Colonic mucosa (tissue), 4 donors: Measurements from ENCODE around the gene SFSWAP. TPM values are rescaled to one million over a fixed set of nuclear protein-coding genes. Genes with fewer than 3 reads are reported as not detected.
"Not testable (repeated sequence)": the region's sequence is repeated elsewhere in the genome, so short reads cannot be mapped to it uniquely, and the experiment has no call there.

Experiments
- DNase-seq: peaks from one replicate; pipeline ENCODE4 v3.0.0-alpha.2; 2020
- H3K27ac ChIP-seq: fragments of 200-600 bp; one replicate; pipeline ENCODE4 v1.8.0; 2021
- H3K27me3 ChIP-seq: fragments of 200-600 bp; one replicate; pipeline ENCODE4 v1.8.0; 2021
- H3K36me3 ChIP-seq: fragments of 200-600 bp; one replicate; pipeline ENCODE4 v1.8.0; 2021
- H3K4me1 ChIP-seq: fragments of 200-600 bp; one replicate; pipeline ENCODE4 v1.8.0; 2021; ENCODE audit warnings: mild to moderate bottlenecking
- H3K4me3 ChIP-seq: fragments of 200-600 bp; one replicate; pipeline ENCODE4 v1.8.0; 2021
- H3K9ac ChIP-seq, 2 donors: one replicate each; pipeline ENCODE4 v1.7.0; 2013; ENCODE audit warnings: control low read depth in 2 of 2, low read depth in 2 of 2, low read length in 2 of 2
- H3K9me3 ChIP-seq: fragments of 200-600 bp; one replicate; pipeline ENCODE4 v1.8.0; 2021
- intact Hi-C: fragments of 100-400 bp; cut with DNase I; formaldehyde crosslinking; loops from one replicate; pipeline ENCODE4 v1.14.1; 2022
- total RNA-seq, 2 donors: library from RNA; stranded (reverse); fragmentation: NEBNext Ultra II Directional in 1 of 2; extraction: Animal tissue kit (Norgen Biotek cat#: 25700) in 1 of 2; gene quantifications; one replicate each; pipeline ENCODE4 v1.2.1, GENCODE V29; 2021
- TF ChIP-seq, protein P1 (sequence below): fragments of 200-600 bp; IDR thresholded peaks from one replicate; pipeline ENCODE4 v1.8.0; 2022; ENCODE audit warnings: antibody characterized with exemption, mild to moderate bottlenecking
- donor health status: healthy.
- donor health status: DM: no; HTN: no; CAD: no.
- donor health status: DM: no; HTN: no; CAD: no.

Gene SFSWAP
- total RNA-seq, 2 donors from 2014 or later: 28.2 to 35.6 TPM

DNA sequence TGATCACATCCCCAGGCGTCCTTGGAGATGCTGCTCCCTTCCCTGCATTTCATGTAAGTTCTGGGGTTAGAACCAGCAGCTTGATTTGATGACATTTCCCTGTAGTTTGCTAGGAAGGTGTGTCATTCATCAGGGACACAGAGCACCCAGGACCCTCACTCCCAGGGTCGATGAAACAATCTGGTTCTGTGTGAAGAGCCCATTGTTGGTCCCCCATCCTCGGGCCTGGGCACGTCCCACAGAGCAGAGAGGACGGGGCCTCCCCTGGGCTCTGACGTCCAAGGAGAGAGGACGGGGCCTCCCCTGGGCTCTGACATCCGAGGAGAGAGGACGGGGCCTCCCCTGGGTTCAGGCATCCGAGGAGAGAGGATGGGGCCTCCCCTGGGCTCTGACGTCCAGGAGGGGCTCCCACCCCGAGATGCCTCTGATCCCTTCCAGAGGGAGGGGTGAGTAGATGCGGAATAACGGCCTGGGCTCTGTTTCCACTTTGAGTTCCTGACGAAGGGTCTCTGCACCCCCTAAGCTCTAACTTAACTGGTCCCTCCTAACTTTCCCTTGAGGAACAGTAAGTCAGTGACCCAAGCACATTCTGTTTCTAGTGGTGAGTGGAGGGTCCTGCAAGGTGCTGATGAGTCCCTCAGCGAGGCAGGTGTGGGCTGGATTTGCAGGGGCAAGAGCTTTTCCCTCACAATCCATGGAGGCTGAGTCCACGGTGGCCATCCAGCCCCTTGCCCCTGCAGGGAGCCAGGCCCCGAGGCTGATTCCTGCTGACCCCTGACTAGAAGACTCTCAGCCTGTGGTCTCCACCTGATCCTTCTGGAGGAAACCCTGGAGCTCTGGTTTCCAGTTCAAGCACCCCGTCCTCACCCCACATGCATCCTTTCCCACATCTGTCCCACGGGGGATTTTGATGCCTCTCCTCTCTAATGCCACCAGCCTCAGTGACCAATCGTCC is 35.5 kb upstream of the SFSWAP start:
- intact Hi-C loops: no loop called here
- Histone ChIP-seq H3K9me3 (no peaks in the 10 kb centered on the region), H3K4me1 (no peaks in the 10 kb centered on the region), H3K4me3 (no peak overlapping the region), H3K27me3 (no peaks in the 10 kb centered on the region), H3K27ac (no peak overlapping the region), H3K9ac (no peak overlapping the region), H3K36me3 (no peaks in the 10 kb centered on the region)
- TF ChIP-seq, protein P1, sequence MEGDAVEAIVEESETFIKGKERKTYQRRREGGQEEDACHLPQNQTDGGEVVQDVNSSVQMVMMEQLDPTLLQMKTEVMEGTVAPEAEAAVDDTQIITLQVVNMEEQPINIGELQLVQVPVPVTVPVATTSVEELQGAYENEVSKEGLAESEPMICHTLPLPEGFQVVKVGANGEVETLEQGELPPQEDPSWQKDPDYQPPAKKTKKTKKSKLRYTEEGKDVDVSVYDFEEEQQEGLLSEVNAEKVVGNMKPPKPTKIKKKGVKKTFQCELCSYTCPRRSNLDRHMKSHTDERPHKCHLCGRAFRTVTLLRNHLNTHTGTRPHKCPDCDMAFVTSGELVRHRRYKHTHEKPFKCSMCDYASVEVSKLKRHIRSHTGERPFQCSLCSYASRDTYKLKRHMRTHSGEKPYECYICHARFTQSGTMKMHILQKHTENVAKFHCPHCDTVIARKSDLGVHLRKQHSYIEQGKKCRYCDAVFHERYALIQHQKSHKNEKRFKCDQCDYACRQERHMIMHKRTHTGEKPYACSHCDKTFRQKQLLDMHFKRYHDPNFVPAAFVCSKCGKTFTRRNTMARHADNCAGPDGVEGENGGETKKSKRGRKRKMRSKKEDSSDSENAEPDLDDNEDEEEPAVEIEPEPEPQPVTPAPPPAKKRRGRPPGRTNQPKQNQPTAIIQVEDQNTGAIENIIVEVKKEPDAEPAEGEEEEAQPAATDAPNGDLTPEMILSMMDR: no peak
- no peak for DNase-seq

DNA sequence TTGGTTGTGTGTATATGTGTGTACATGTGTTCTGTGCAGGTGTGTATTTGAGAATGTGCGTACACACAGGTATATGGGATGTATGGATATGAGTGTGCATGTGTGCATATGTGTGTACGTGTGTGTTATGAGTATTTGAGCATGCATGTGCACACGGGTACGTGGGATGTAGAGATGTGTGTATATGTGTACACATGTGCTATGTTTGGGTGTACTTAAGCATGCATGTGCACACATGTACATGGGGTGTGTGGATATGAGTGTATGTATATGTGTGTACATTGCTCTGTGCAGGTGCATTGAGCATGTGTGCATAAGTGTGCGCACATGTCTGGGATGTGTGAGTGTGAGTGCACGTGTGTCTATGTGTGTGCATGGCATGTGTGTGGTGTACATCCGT is 34.3 kb upstream of the SFSWAP start:
- Histone ChIP-seq H3K9me3 (no peaks in the 10 kb centered on the region), H3K36me3 (no peaks in the 10 kb centered on the region), H3K9ac (no peak overlapping the region), H3K27ac (no peak overlapping the region), H3K4me1 (no peaks in the 10 kb centered on the region), H3K27me3 (no peaks in the 10 kb centered on the region), H3K4me3 (no peak overlapping the region)
- intact Hi-C loops: no loop called here
- no peak for DNase-seq
- TF ChIP-seq, protein P1: no peak

DNA sequence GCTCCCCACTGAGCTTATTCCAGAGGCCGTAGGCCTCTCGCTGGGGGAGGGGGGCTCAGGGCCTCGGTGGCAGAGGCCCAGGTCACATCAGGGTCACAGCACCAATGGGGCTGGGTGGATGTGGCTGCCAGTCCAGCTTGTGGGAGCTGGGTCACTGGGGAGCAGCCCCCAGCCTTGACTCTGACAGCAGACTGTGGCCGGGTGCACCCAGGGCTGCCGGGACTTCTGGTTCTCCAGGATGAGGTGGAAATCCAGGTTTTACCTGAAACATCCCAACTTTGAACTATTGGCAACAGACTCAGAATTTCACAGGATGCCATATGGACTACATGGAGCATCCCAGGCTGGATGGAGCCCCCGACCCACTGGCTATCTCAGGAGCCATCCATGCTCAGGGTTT is 33.8 kb upstream of the SFSWAP start:
- not testable (repeated sequence) for DNase-seq

DNA sequence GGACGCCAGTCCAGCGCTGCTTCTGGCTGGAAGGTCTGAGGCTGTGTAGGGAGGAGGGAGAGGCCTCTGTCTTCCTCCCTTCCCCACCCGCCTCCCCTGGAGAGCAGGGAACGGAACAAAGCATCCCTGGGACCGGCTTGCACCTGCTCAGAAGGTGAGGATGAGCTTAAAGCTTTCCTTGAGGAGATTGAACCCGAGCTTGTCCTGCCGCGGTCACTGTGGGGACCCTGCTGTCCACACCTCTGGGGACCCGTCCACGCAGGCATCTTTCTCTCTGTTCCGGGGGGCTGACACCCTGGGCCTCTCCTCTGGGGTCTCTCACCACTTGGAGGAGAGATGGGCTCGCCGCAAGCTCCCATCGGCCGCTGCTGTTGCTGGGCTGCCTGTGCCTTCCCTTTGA is 33.2 kb upstream of the SFSWAP start:
- TF ChIP-seq, protein P1: no peak
- intact Hi-C loops: no loop called here
- H3K9ac ChIP-seq: no peak overlapping the region
- H3K36me3 ChIP-seq: no peaks in the 10 kb centered on the region
- no peaks in the 10 kb centered on the region for H3K4me1 ChIP-seq
- H3K27ac ChIP-seq: no peak overlapping the region
- no peak for DNase-seq
- no peaks in the 10 kb centered on the region for H3K27me3 ChIP-seq
- H3K9me3 ChIP-seq: no peaks in the 10 kb centered on the region
- no peak overlapping the region for H3K4me3 ChIP-seq

More for the DNA sequence above, 33.8 kb upstream of the SFSWAP start:
- H3K9ac ChIP-seq, H3K4me1 ChIP-seq, intact Hi-C loops, H3K27me3 ChIP-seq, H3K4me3 ChIP-seq, H3K9me3 ChIP-seq, H3K27ac ChIP-seq, H3K36me3 ChIP-seq: not testable (repeated sequence)

DNA sequence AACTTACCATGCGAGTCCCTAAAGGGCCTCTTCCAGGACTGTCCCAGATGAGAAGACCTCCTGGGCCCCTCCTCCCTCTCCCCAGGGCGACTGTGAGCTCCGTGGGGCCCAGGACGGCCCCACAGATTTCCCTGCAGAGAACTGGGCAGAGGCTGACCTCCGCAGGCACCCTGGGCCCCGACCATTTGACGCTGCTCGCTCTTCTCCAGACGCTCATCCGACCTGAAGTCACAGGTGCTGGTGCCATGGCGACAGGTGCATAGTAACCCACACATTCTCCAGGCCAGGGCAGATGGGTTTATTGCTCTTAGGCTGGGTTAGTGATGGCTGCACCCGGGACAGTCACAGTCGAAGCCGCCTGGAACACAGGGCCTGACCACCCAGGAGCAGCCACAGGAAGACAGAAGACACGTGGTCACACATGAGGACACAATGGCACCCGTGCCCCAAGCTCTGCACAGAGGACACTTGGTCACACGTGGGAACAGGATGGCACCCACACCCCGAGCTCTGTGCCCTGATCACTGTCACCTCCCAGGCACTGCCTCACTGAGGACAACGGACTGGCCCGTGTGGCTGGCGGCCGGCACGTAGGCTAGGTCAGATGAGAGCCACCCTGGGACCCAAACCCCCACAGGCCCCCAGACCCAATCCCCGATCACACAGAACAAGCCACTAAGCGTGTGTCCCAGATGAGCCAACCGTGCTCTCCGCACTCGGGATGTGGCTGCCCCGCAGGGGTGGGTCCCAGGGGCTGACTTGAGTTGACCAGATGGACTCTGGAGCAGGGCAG is 32.3 kb upstream of the SFSWAP start:
- intact Hi-C loops: not testable (repeated sequence)

DNA sequence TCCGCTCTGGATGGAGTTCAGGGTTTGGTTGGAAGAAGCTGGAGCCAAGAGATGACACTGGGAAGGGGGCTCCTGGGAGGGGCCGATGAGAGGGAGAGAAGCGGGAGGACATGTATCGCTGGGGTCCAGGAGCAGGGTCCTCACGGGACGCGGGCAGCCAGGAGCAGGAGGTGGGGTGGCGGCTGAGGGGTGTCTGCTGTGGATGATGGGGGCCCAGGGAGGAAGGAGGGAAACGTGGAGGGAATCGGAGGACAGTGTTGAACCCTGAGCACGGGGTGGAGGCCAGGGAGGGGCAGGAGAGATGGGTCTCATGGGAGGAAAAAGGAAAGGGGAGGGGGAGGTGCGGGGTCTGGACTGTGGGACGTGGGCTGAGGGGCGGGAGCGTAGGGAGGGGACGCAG is 31.7 kb upstream of the SFSWAP start:
- intact Hi-C loops, H3K4me3 ChIP-seq, H3K36me3 ChIP-seq, DNase-seq, H3K27ac ChIP-seq, H3K9me3 ChIP-seq, H3K9ac ChIP-seq, H3K27me3 ChIP-seq, H3K4me1 ChIP-seq: not testable (repeated sequence)

More for the DNA sequence above, 32.3 kb upstream of the SFSWAP start:
- H3K4me1 ChIP-seq, H3K27me3 ChIP-seq, H3K9ac ChIP-seq, H3K4me3 ChIP-seq, H3K27ac ChIP-seq, DNase-seq, H3K9me3 ChIP-seq, H3K36me3 ChIP-seq: not testable (repeated sequence)

DNA sequence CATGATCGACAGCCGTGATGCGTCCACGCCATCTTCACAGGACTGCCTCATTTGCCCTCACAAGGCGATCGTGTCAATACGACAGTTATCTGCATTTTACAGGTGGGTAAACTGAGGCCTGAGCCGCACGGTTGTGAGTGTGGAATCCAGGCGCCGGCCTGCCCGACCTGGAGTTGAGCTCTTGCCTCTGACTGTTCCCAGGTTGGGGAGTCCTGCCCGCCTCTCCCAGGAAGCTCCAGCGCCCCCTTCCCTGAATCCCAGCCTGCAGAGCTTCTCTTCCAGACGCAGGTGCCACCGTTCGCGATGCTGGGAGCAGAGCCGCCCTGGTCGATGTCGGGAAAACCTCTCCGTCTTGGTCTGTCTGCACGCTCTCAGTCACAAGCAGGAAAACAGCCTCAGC is 31.1 kb upstream of the SFSWAP start:
- H3K4me3 ChIP-seq, H3K4me1 ChIP-seq, H3K9ac ChIP-seq, H3K9me3 ChIP-seq, intact Hi-C loops, H3K27me3 ChIP-seq, DNase-seq, H3K36me3 ChIP-seq, H3K27ac ChIP-seq: not testable (repeated sequence)

DNA sequence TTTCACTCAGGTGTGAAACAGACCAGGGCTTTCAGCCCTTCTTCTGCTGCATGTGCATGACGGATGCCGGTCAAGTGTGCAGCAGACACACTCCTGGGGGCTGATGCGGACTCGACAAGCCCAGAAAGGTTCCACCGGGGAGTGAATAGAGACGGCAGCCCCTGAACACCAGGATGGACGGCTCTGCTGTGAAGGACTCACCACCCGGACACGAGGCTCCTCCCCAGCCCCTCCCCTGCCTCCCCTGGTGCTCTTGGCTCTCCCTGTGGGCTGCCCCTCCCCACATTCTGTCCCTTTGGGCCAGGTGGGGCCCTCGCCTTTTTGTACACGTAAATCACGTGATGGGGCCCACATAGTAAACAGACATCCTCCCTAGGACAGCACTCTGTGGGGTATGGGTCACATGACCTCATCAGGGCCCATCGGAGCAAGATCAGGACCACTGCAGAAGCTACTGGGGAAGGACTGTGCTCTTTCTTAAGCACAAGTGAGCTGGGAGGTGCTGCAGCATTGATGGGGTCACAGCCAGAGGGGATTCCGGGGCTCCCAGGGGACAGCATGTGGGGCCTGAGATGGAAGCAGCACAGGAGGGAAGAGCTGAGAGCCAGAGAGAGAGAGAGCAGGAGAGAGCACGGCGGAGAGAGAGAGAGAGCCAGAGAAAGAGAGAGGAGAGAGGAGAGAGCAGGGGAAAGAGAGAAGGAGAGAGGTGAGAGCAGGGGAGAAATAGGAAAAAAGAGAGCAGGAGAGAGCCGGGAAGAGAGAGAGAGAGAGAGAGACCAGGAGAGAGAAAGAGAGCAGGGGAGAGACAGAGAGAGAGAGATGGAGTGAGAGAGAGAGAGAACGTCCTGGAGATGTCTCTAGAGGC is 30.3 kb upstream of the SFSWAP start:
- intact Hi-C loops, H3K9me3 ChIP-seq, H3K27ac ChIP-seq, H3K4me1 ChIP-seq, DNase-seq, H3K36me3 ChIP-seq, H3K9ac ChIP-seq, H3K4me3 ChIP-seq, H3K27me3 ChIP-seq: not testable (repeated sequence)
